Measurements from ENCODE around the gene LBH.

LBH gene

GRCh38 chr2:30270166-30270565, 38.8 kb downstream of the LBH start:
- FAIRE-seq (no peak), DNase-seq (ENCODE audit: insufficient read length, low spot score) (no peak)

GRCh38 chr2:30271301-30271700, 40.0 kb downstream of the LBH start:
- DNase-seq (ENCODE audit: insufficient read length, low spot score) = no peak
- FAIRE-seq = no peak

- FAIRE-seq (no peak), DNase-seq (ENCODE audit: insufficient read length, low spot score) (no peak)
Measured at GRCh38 chr2:30272286-30272685, 41.0 kb downstream of the LBH start.

GRCh38 chr2:30272761-30273573, 41.6 kb downstream of the LBH start:
- no peak for DNase-seq (ENCODE audit: insufficient read length, low spot score)
- FAIRE-seq = no peak

- no peak for FAIRE-seq
- no peak for DNase-seq (ENCODE audit: insufficient read length, low spot score)
Measured at GRCh38 chr2:30273574-30273929, 42.2 kb downstream of the LBH start.

GRCh38 chr2:30275256-30275655, 43.9 kb downstream of the LBH start:
- no peak for DNase-seq (ENCODE audit: insufficient read length, low spot score)
- FAIRE-seq = peak; percentile 49

- DNase-seq (ENCODE audit: insufficient read length, low spot score) (no peak), FAIRE-seq (no peak)
Measured at GRCh38 chr2:30276455-30276911, 45.1 kb downstream of the LBH start.

GRCh38 chr2:30277582-30277981, 46.2 kb downstream of the LBH start:
- no peak for FAIRE-seq
- DNase-seq (ENCODE audit: insufficient read length, low spot score) = no peak

- FAIRE-seq = no peak
Measured at GRCh38 chr2:30278419-30278818, 47.1 kb downstream of the LBH start.

GRCh38 chr2:30280596-30281434, 49.5 kb downstream of the LBH start:
- DNase-seq (ENCODE audit: insufficient read length, low spot score) (no peak), FAIRE-seq (no peak)

More at GRCh38 chr2:30278419-30278818, 47.1 kb downstream of the LBH start:
- DNase-seq (ENCODE audit: insufficient read length, low spot score) = no peak

- FAIRE-seq (peak; percentile 42), DNase-seq (ENCODE audit: insufficient read length, low spot score) (no peak)
Measured at GRCh38 chr2:30282081-30282480, 50.7 kb downstream of the LBH start.

- DNase-seq (ENCODE audit: insufficient read length, low spot score) = no peak
- FAIRE-seq = no peak
Measured at GRCh38 chr2:30282721-30283120, 51.4 kb downstream of the LBH start.

GRCh38 chr2:30283931-30284565, 52.7 kb downstream of the LBH start:
- FAIRE-seq = no peak
- DNase-seq (ENCODE audit: insufficient read length, low spot score) = no peak

GRCh38 chr2:30285758-30286157, 54.4 kb downstream of the LBH start:
- DNase-seq (ENCODE audit: insufficient read length, low spot score) (no peak), FAIRE-seq (no peak)

- no peak for FAIRE-seq
- DNase-seq (ENCODE audit: insufficient read length, low spot score) = no peak
Measured at GRCh38 chr2:30287190-30287840, 56.0 kb downstream of the LBH start.

GRCh38 chr2:30287857-30288513, 56.7 kb downstream of the LBH start:
- FAIRE-seq (peak; percentile 92), DNase-seq (ENCODE audit: insufficient read length, low spot score) (peak; percentile 21)

GRCh38 chr2:30288561-30288960, 57.2 kb downstream of the LBH start:
- FAIRE-seq = no peak

GRCh38 chr2:30293303-30293921, 62.1 kb downstream of the LBH start:
- FAIRE-seq (no peak), DNase-seq (ENCODE audit: insufficient read length, low spot score) (no peak)

More at GRCh38 chr2:30288561-30288960, 57.2 kb downstream of the LBH start:
- DNase-seq (ENCODE audit: insufficient read length, low spot score) = no peak

- FAIRE-seq (no peak), DNase-seq (ENCODE audit: insufficient read length, low spot score) (no peak)
Measured at GRCh38 chr2:30294133-30294532, 62.8 kb downstream of the LBH start.

GRCh38 chr2:30296496-30296895, 65.2 kb downstream of the LBH start:
- DNase-seq (ENCODE audit: insufficient read length, low spot score) = no peak
- FAIRE-seq = no peak
